H4 (cell line): ENCODE results near the gene TEF. TPM values are rescaled to one million over a fixed set of nuclear protein-coding genes. Genes with fewer than 3 reads are reported as not detected.

ENCODE experiments used
- DNase-seq: peaks from one replicate; pipeline ENCODE4 v3.0.0-alpha.2; 2015; ENCODE audit warnings: low spot score
- total RNA-seq: library from RNA; depleted of rRNA; stranded (reverse); fragments of >200 nt; shearing (Covaris generic); gene quantifications from 2 replicates; pipeline ENCODE4 v1.2.3, GENCODE V29; 2014; rRNA removed

The TEF gene
- 8.6 and 11.0 TPM in 2 replicates for total RNA-seq

DNA sequence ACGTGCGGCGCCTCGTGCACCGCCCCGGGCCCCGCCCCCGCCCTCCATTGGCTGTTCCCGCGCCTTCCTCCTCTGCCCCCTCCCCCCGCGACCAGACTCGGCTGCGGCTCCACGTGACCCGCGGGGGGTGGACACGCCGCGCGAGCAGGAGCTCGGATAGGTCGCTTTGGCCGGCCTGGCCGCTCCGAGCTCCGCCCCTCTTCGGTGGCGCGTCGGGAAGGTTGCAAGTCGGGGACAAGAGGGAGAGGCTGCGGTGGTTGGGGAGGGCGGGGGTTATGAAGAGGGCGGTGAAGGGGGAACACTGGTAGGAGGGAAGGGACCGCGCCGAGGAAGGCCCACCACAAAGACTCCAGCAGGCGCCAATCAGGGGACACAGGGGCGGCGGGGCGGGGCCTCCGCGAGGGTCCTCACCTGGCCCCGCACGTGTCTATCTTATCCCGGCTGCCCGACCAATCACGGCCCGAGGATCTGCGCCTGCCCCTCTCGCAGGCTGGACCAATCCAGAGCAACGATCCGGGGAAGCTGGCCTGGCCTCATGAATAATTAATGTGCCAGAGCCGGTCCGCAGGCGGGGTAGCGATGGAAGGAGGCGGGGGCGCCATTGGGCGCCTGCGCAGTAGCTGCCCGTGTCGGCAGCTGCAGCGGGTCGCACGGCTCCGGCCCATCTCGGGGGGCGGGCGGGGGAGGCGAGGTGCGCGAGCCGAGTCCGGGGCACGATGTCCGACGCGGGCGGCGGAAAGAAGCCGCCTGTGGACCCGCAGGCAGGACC lies at the start of gene TEF:
Gene TEF (plus strand): TSS at position 614 of the 769 bp plus-strand sequence. CDS start 103 bp downstream, at position 717.
- peak; percentile 98 for DNase-seq

GRCh38 chr22:41332217-41332939 lies 49.4 kb upstream of the TEF start:
- no peak for DNase-seq

DNA sequence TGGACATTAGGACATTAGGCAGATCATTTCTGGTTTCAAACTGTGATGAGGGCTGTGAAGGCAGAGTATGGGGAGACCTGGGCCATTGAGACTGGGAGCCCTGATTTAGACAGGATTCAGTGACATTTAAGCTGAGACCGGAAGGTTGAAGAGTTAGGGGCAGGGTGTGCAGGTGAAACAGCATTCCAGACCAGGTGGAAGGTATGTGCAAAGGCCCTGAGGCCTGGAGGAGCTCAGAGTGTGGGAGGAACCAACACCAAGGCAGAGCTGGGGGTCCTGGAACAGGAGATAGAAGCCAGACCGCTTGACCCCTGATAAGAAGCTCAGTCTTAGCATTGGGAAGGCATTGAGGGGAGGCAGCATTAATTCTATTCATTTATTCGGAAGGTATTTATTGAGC lies 47.9 kb upstream of the TEF start:
- DNase-seq, result no peak

GRCh38 chr22:41334215-41334614 lies 47.5 kb upstream of the TEF start:
- no peak for DNase-seq

- DNase-seq, result no peak
Measured at GRCh38 chr22:41334951-41335635, 46.6 kb upstream of the TEF start.

GRCh38 chr22:41338614-41339212 lies 43.0 kb upstream of the TEF start:
- no peak for DNase-seq

GRCh38 chr22:41339823-41340222 lies 41.9 kb upstream of the TEF start:
- DNase-seq, result no peak

GRCh38 chr22:41340357-41340756 lies 41.4 kb upstream of the TEF start:
- DNase-seq, result no peak

- DNase-seq, result no peak
Measured at GRCh38 chr22:41341012-41341411, 40.7 kb upstream of the TEF start.

DNA sequence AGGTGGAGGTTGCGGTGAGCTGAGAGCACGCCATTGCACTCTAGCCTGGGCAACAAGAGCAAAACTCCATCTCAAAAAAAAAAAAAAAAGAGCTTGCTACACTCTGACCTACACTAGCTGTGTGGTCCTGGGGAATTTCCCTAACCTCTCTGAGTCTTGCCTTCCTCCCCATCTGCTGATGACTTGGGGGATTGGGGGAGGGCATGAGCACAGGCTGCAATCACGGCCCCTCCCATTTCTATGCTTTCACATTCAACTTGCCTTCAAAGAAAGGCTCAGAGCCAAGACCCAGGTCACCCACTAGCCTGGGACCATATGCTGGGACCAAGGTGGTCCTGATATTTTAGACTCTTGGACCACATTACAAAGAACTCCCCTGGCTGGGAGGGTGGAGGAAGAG lies 39.8 kb upstream of the TEF start:
- DNase-seq, result no peak

GRCh38 chr22:41343300-41343699 lies 38.4 kb upstream of the TEF start:
- no peak for DNase-seq

GRCh38 chr22:41343717-41344116 lies 38.0 kb upstream of the TEF start:
- DNase-seq, result no peak

DNA sequence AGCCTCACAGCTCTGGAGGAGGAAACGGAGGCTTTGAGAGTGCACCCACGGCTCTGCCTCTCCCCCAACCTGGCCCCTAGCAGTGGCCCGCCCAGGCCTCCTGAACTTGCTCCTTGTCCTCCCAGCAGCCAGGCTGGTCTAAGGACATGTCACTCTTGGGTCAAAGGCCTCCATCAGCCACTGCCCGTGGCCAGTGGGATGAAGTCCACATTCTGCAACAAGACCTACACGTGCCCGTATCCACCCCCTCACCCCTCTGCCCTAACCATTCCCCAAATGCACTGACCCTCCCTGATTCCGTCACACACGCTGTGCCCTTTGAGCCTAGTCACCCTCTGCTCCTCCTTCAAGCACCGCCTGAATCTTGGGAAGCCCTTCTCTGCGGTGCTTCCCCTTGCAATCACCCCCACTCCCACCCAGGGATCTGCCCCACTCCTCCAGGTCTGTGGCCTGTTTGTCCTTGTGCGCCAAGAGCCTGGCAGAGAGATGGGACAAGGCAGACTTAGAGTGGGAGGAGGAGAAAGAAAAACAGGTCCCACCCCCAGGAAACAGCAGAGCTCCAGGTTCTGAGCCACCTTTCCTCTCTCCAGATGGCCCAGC lies 37.5 kb upstream of the TEF start:
- no peak for DNase-seq

- DNase-seq, result no peak
Measured at GRCh38 chr22:41345807-41346335, 35.9 kb upstream of the TEF start.

DNA sequence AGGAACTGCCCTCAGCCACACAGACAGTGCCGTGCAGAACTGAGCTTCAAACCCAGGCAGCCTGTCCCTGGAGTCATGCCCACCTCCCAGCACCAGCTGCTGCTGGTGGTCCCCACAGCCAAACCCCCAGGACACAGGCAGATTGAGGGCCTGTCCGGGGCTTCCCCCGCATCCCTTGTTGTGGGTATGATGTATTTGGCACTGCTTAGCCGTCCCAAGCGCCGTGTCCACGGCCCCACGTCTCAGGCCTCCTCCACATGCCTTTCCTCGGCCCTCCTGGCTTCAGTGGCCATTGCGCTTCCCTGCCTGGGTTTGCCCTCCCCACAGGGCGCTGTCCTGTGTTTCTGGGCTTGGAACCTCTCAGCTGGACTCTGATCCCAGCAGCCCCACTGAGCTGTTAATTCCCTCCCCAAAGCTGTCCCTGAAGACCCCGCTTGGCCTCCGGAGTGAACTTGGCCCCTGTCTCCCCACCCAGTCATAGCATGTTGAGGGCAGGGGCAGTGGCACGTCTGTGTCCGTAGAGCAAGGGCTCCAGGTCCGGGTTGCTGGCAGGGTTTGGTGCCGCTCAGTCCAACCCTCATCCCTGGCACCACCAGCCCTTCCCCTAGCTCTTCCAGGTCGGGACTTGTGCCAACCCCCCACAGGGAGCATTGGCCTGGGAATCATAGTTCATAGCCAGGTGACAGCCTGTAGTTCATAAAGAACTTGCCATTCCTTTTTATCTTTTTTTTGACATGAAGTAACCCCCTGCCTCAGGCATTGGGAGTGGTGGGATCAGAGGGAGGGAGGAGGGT lies 34.5 kb upstream of the TEF start:
- DNase-seq, result no peak

GRCh38 chr22:41348964-41349484 lies 32.7 kb upstream of the TEF start:
- DNase-seq, result no peak

- no peak for DNase-seq
Measured at GRCh38 chr22:41350087-41350486, 31.7 kb upstream of the TEF start.

DNA sequence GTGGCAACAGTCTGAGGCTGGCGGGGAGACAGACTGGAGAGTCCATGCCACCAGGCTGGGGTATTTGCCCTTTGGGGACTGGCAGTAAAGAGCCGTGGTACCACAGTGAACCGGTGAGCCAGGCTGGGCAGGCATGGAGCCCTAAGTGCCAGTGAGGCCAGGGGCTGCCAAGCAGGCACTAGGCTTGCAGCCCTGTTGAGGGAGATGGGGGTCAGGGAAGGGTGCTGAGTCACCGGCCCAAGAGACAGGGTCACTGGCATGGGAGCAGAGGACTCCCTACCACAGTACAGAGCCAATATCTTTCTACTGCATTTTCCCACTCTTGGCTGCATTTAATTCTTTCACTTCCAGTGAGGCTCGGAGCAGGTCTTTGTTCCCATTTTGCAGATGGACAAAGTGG lies 30.7 kb upstream of the TEF start:
- DNase-seq, result no peak

GRCh38 chr22:41352058-41352457 lies 29.7 kb upstream of the TEF start:
- DNase-seq, result no peak

DNA sequence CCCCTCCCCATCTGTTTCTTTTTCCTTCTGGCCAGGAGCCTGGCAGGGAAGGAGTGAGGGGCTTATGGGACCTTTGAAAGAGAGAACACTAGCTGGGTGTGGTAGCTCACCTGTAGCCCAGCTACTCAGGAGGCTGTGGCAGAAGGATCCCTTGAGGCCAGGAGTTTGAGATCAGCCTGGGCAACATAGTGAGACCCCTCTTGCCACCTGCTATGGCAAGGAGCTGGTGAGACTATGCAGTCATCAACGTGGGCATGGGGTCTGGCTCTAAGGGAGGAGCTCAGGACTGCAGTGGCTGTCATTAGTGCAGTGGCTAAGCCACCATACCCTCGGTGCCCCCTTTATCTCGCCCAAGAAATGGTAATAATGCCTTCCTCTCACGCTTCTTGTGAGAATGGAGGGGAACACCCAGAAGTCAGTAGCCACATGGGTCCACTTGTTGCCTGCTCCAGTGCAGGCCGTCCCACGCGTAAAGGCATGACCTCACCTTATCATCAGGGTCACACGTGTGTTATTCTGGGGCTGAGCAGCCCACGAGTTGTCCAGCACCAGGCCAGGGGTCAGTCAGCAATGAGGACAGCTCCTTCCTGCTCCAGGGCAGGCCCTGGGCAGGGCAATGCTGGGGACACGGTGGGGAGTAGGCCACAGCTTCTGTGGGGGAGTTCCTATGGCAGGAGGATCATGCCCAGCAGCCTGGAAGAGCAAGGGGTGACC lies 27.7 kb upstream of the TEF start:
- no peak for DNase-seq
